ENCODE data around the gene UBC. TPM values are rescaled to one million over a fixed set of nuclear protein-coding genes. Genes with fewer than 3 reads are reported as not detected.
A peak's percentile ranks its signal among the peaks of the same experiment; 100 is the strongest.

The UBC gene
- total RNA-seq, 1 experiment from 2014 or later: 1,170 TPM

- no peak for DNase-seq (ENCODE audit: low read depth)
These were observed 29.6 kb downstream of the UBC start for GRCh38 chr12:124884587-124885438.

GRCh38 chr12:124883263-124884130 is 31.0 kb downstream of the UBC start:
- no peak for DNase-seq (ENCODE audit: low read depth)

GRCh38 chr12:124881123-124881522 is 33.3 kb downstream of the UBC start:
- no peak for DNase-seq (ENCODE audit: low read depth)

GRCh38 chr12:124880335-124880734 is 34.1 kb downstream of the UBC start:
- DNase-seq (ENCODE audit: low read depth): peak; percentile 49

GRCh38 chr12:124878795-124879516 is 35.5 kb downstream of the UBC start:
- DNase-seq (ENCODE audit: low read depth): no peak

GRCh38 chr12:124877423-124877822 is 37.0 kb downstream of the UBC start:
- no peak for DNase-seq (ENCODE audit: low read depth)

- no peak for DNase-seq (ENCODE audit: low read depth)
These were observed 38.3 kb downstream of the UBC start for GRCh38 chr12:124876171-124876570.

- no peak for DNase-seq (ENCODE audit: low read depth)
These were observed 38.7 kb downstream of the UBC start for GRCh38 chr12:124875803-124876132.

GRCh38 chr12:124874988-124875802 is 39.3 kb downstream of the UBC start:
- no peak for DNase-seq (ENCODE audit: low read depth)

- DNase-seq (ENCODE audit: low read depth): no peak
These were observed 40.3 kb downstream of the UBC start for GRCh38 chr12:124874188-124874587.

GRCh38 chr12:124872068-124872719 is 42.3 kb downstream of the UBC start:
- peak; percentile 18 for DNase-seq (ENCODE audit: low read depth)

GRCh38 chr12:124871297-124871696 is 43.2 kb downstream of the UBC start:
- DNase-seq (ENCODE audit: low read depth): no peak

GRCh38 chr12:124870515-124870914 is 43.9 kb downstream of the UBC start:
- no peak for DNase-seq (ENCODE audit: low read depth)

GRCh38 chr12:124869059-124869665 is 45.3 kb downstream of the UBC start:
- DNase-seq (ENCODE audit: low read depth): peak; percentile 70

- DNase-seq (ENCODE audit: low read depth): no peak
These were observed 46.0 kb downstream of the UBC start for GRCh38 chr12:124868252-124869058.

GRCh38 chr12:124867401-124867930 is 47.0 kb downstream of the UBC start:
- peak; percentile 23 for DNase-seq (ENCODE audit: low read depth)

GRCh38 chr12:124866883-124867400 is 47.5 kb downstream of the UBC start:
- no peak for DNase-seq (ENCODE audit: low read depth)

- no peak for DNase-seq (ENCODE audit: low read depth)
These were observed 48.1 kb downstream of the UBC start for GRCh38 chr12:124866195-124866882.
